ACHN (cell line): ENCODE data around the gene ADAM12.
"Not testable (repeated sequence)": the region's sequence is repeated elsewhere in the genome, so short reads cannot be mapped to it uniquely, and the experiment has no call there.

Experiments used
- DNase-seq: peaks from one replicate; pipeline ENCODE4 v3.0.0-alpha.2; 2015
- in situ Hi-C: cut with HindIII; loops from 2 replicates; pipeline ENCODE4 v1.10.0; 2017; ENCODE audit warnings: low sequenced_read_pairs, low pct_ligation_motif_present, low pct_unique_long_range_greater_than_20kb

Gene ADAM12

GRCh38 chr10:126177417-126178030, 210.8 kb downstream of the ADAM12 start:
- DNase-seq = no peak

GRCh38 chr10:126175641-126176262, 212.5 kb downstream of the ADAM12 start:
- DNase-seq = no peak
- in situ Hi-C loops = no loop called here

More at GRCh38 chr10:126177417-126178030, 210.8 kb downstream of the ADAM12 start:
- in situ Hi-C loops = no loop called here

GRCh38 chr10:126172755-126173154, 215.5 kb downstream of the ADAM12 start:
- DNase-seq, in situ Hi-C loops: not testable (repeated sequence)

- no peak for DNase-seq
- in situ Hi-C loops = no loop called here
Observed at GRCh38 chr10:126171555-126171954, 216.7 kb downstream of the ADAM12 start.

GRCh38 chr10:126170776-126171175, 217.5 kb downstream of the ADAM12 start:
- no peak for DNase-seq
- in situ Hi-C loops = no loop called here

DNA sequence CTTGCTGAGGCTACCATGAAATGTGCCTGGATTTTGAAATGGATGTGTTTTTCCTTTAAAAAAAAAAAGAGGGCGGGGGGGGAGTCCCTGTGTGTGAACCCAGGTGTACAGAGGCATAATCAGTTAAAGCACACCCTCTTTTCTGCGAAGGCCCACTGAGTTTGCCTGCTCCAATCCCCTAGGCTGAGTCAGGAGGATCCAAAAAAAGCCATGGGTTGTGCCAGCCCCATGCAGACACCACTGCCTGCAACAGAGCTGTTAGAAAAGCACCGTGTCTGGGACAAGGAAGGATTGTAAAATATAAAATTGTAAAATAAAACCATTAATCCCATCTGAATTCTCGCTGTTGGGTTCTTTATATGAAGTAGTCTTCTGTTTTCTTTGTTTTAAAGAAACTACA, 217.9 kb downstream of the ADAM12 start:
- in situ Hi-C loops = no loop called here
- DNase-seq = no peak

DNA sequence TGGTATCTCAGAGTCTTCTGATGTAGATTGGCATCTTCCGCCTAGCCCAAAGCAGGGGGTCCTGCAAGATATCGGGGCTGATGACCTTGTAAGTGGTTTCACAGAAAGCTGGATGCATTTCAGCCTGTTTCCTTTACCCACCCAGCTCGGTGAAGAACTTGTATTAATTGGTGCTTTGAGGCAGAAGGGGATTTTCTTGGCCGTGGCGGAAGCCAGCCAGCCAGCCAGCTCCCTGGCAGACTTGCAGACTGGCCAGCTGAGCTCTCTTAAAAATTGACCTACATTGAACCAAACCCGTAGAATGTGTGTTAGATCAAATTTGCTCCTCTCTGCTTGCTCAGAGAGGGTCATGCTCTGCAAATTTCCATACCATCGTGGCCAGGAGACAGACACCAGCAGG, 218.4 kb downstream of the ADAM12 start:
- in situ Hi-C loops = no loop called here
- DNase-seq = no peak

- in situ Hi-C loops = no loop called here
- no peak for DNase-seq
Observed at GRCh38 chr10:126166797-126167196, 221.5 kb downstream of the ADAM12 start.

DNA sequence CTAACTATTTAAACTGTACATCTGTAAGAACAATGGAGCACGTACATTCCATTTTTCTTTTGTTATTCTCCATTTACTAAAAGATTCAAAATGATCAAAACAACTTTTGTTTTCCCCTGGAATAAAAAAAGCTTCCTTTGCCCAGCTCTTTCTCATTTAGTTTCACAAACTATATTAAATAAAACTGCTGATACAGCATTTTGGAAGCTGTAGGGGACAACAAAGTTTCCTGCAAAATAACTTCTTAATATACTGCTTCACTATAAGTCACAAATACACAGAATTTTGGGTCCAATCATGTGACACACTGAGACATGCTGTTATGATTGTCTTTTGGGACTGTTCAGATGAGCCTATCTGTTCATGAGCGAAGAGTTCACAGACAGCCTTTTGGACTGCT, 222.4 kb downstream of the ADAM12 start:
- no peak for DNase-seq
- in situ Hi-C loops = no loop called here

DNA sequence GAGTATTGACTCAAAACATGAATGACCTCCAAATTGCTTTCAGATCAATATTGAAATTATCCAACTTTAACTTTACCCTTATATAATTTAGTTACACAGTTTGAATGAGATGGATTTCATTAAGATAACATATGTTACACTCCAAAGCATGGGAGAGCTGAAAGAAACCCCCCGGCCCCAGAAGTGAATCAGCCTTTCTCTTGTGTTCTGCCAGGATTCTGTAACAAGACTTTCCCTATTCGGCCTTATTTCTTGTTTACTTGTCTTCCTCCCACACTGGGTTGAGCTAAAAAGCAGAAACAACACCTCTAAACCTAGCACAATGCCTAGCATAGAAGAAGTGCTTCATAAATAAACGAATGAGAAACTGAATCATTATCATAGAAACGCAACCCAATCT, 224.8 kb downstream of the ADAM12 start:
- in situ Hi-C loops = no loop called here
- no peak for DNase-seq

DNA sequence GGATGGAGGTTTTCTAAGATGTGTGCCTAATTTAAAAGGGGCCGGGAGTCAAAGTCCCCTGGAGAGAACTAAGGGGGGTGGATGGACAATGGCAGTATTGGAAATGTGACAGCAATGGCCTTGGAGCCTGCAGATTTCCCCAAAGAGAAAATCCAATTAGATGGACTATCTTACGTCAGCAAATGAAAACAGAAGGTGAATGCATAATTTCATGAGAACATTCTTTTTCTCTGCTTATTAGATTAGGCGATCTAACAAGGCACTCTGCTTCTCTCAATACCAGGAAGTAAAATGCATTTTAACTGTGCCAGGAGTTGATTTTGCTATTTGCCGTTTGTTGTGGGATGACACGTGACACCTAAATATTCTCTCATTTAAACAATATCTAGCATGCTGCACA, 226.6 kb downstream of the ADAM12 start:
- DNase-seq = no peak
- in situ Hi-C loops = no loop called here

- DNase-seq = peak; percentile 19
- in situ Hi-C loops = no loop called here
Observed at GRCh38 chr10:126160971-126161630, 227.2 kb downstream of the ADAM12 start.

GRCh38 chr10:126160571-126160970, 227.7 kb downstream of the ADAM12 start:
- in situ Hi-C loops = no loop called here
- no peak for DNase-seq

GRCh38 chr10:126158133-126158892, 230.0 kb downstream of the ADAM12 start:
- in situ Hi-C loops = no loop called here
- no peak for DNase-seq

GRCh38 chr10:126157189-126157588, 231.1 kb downstream of the ADAM12 start:
- in situ Hi-C loops = no loop called here
- no peak for DNase-seq

- no peak for DNase-seq
- in situ Hi-C loops = no loop called here
Observed at GRCh38 chr10:126156503-126156902, 231.8 kb downstream of the ADAM12 start.

- in situ Hi-C loops = no loop called here
- DNase-seq = no peak
Observed at GRCh38 chr10:126156012-126156411, 232.3 kb downstream of the ADAM12 start.

GRCh38 chr10:126155528-126155927, 232.7 kb downstream of the ADAM12 start:
- DNase-seq = no peak
- in situ Hi-C loops = no loop called here
